Endothelial cell of umbilical vein (primary cell): Measurements from ENCODE around the gene CDC42EP4. TPM values are rescaled to one million over a fixed set of nuclear protein-coding genes. Genes with fewer than 3 reads are reported as not detected.

Source experiments
- BruUV-seq: library from RNA; stranded (reverse); fragments of 400-500 nt; replicated peaks from 2 replicates; lab custom pipeline; 2021; lab: Mats Ljungman, UMichigan
- CTCF ChIA-PET: fragments of 300-600, 350-600 bp; sonication (Branson Sonifier 250); formaldehyde crosslinking; loops from one replicate; lab custom pipeline; 2021; ENCODE audit warnings: antibody characterized with exemption, inconsistent platforms; lab: Charles Lee
- POLR2A ChIA-PET: fragments of 300-600, 350-600 bp; sonication (Branson Sonifier 250); formaldehyde crosslinking; loops from one replicate; lab custom pipeline; 2021; ENCODE audit warnings: antibody characterized with exemption, inconsistent platforms; lab: Charles Lee
- DNase-seq: peaks from one replicate; pipeline ENCODE4 v3.0.0-alpha.2; 2011; ENCODE audit warnings: low read depth, low spot score
- FAIRE-seq: peaks from 2 replicates; lab custom pipeline; 2011; peaks lifted over from hg19 to GRCh38; lab: Jason Lieb, UNC
- H2AFZ ChIP-seq: 2 replicates; pipeline ENCODE4 v1.6.0; 2012; ENCODE audit warnings: low read depth, low read length, control low read depth, inconsistent platforms
- H3K27ac ChIP-seq: 2 replicates; pipeline ENCODE4 v1.5.1; 2011; ENCODE audit warnings: low read depth, mild to moderate bottlenecking, control low read depth, low read length, moderate library complexity; ENCODE audit not compliant: insufficient read depth
- H3K27me3 ChIP-seq, 2 experiments: 2 replicates each; pipeline versions ENCODE4 v1.6.0 to v1.6.1; 2011; ENCODE audit warnings: low read length in 2 of 2, mixed read lengths in 1 of 2; ENCODE audit not compliant: control insufficient read depth in 2 of 2, insufficient read depth in 2 of 2
- H3K36me3 ChIP-seq, 2 experiments: 2 replicates in 1 of 2; 3 replicates in 1 of 2; pipeline ENCODE4 v1.5.1; 2011; ENCODE audit warnings: low read length in 2 of 2, mild to moderate bottlenecking in 1 of 2, moderate library complexity in 1 of 2; ENCODE audit not compliant: control insufficient read depth in 2 of 2, insufficient read depth in 2 of 2; ENCODE audit errors: extremely low read depth in 1 of 2
- H3K4me1 ChIP-seq: 3 replicates; pipeline ENCODE4 v1.5.1; 2011; ENCODE audit warnings: mild to moderate bottlenecking, low read length; ENCODE audit not compliant: control insufficient read depth, insufficient read depth; ENCODE audit errors: extremely low read depth
- H3K4me2 ChIP-seq: 2 replicates; pipeline ENCODE4 v1.6.1; 2011; ENCODE audit warnings: low read length, control low read depth, mixed read lengths; ENCODE audit not compliant: insufficient read depth
- H3K4me3 ChIP-seq, 3 experiments: fragments of 200-600 bp in 1 of 3; sonication (generic), shearing (Covaris generic) in 1 of 3; replicated peaks in 1 of 3; 2 replicates each; pipeline ENCODE4 v1.5.1; 2011 to 2016; ENCODE audit warnings: control low read depth in 3 of 3, low read length in 3 of 3, mild to moderate bottlenecking in 2 of 3, inconsistent platforms in 1 of 3, low read depth in 1 of 3, moderate library complexity in 1 of 3; ENCODE audit not compliant: insufficient read depth in 1 of 3
- H3K79me2 ChIP-seq: 2 replicates; pipeline ENCODE4 v1.6.0; 2012; ENCODE audit warnings: low read length, inconsistent platforms; ENCODE audit not compliant: control insufficient read depth, insufficient read depth
- H3K9ac ChIP-seq: replicated peaks from 2 replicates; pipeline ENCODE3; 2011; ENCODE audit warnings: low read length, control low read depth; ENCODE audit not compliant: insufficient read depth; ENCODE audit errors: extremely low read depth
- H3K9me1 ChIP-seq: replicated peaks from 3 replicates; pipeline ENCODE4 v1.6.0; 2011; ENCODE audit warnings: mild to moderate bottlenecking, low read length; ENCODE audit not compliant: control insufficient read depth, insufficient read depth; ENCODE audit errors: extremely low read depth
- H3K9me3 ChIP-seq: replicated peaks from 2 replicates; pipeline ENCODE4 v1.5.1; 2012; ENCODE audit warnings: low read length, inconsistent platforms; ENCODE audit not compliant: control insufficient read depth, insufficient read depth
- H4K20me1 ChIP-seq: replicated peaks from 2 replicates; pipeline ENCODE3; 2011; ENCODE audit warnings: mild to moderate bottlenecking, low read length; ENCODE audit not compliant: control insufficient read depth, insufficient read depth; ENCODE audit errors: extremely low read depth
- EZH2 ChIP-seq: IDR thresholded peaks from 2 replicates; pipeline ENCODE4 v1.6.1; 2012; ENCODE audit warnings: borderline replicate concordance, low read depth, mild to moderate bottlenecking, moderate library complexity, low read length, inconsistent platforms; ENCODE audit not compliant: severe bottlenecking
- FOS ChIP-seq: IDR thresholded peaks from 2 replicates; pipeline ENCODE4 v1.6.1; 2011; ENCODE audit warnings: mild to moderate bottlenecking, low read length, moderate library complexity, borderline replicate concordance; ENCODE audit not compliant: insufficient read depth
- GATA2 ChIP-seq: IDR thresholded peaks from 2 replicates; pipeline ENCODE4 v1.7.0; 2011; ENCODE audit warnings: low read depth, mild to moderate bottlenecking, moderate library complexity, mixed read lengths, low read length; ENCODE audit not compliant: insufficient read length, insufficient read depth
- JUN ChIP-seq: IDR thresholded peaks from 2 replicates; pipeline ENCODE4 v1.6.1; 2011; ENCODE audit warnings: borderline replicate concordance, low read depth; ENCODE audit not compliant: insufficient read length, insufficient read depth
- MYC ChIP-seq: IDR thresholded peaks from one replicate; pipeline ENCODE4 v1.6.1; 2011; ENCODE audit warnings: mild to moderate bottlenecking, low read depth, low read length
- POLR2A ChIP-seq: IDR thresholded peaks from 2 replicates; pipeline ENCODE4 v1.6.1; 2012; ENCODE audit warnings: low read depth, mild to moderate bottlenecking, control low read depth, low read length
- POLR2AphosphoS5 ChIP-seq: IDR thresholded peaks from 2 replicates; pipeline ENCODE4 v1.6.1; 2012; ENCODE audit warnings: low read depth, mild to moderate bottlenecking, control low read depth, low read length, moderate library complexity; ENCODE audit not compliant: insufficient read depth
- dilution Hi-C: fragments of 300-500 bp; cut with MboI; formaldehyde crosslinking; loops from one replicate; pipeline ENCODE4 v1.15.0; 2019; ENCODE audit warnings: low sequenced_read_pairs; ENCODE audit not compliant: extremely low pct_ligation_motif_present
- intact Hi-C: fragments of 100-400 bp; cut with micrococcal nuclease; formaldehyde crosslinking; loops from one replicate; pipeline ENCODE4 v1.10.0; 2022
- polyA plus RNA-seq, 4 experiments: library from polyadenylated mRNA; depleted of rRNA in 3 of 4; stranded (reverse) in 3 of 4; unstranded in 1 of 4; fragments of >200 nt; gene quantifications; 2 replicates each; pipeline versions ENCODE4 v1.2.1 to v1.2.3, GENCODE V29; 2011 to 2012; ENCODE audit warnings: missing spikeins in 1 of 4
- total RNA-seq: library from RNA; stranded (reverse); gene quantifications from 2 replicates; pipeline ENCODE4 v1.2.3, GENCODE V29; 2021
- TF ChIP-seq, protein P1 (sequence below), 2 donors: IDR thresholded peaks; 1 replicate in 1 of 2; 2 replicates in 1 of 2; pipeline ENCODE4 v1.5.1; 2011; ENCODE audit warnings: low read length in 2 of 2, mild to moderate bottlenecking in 2 of 2, moderate library complexity in 2 of 2, control low read depth in 1 of 2, inconsistent platforms in 1 of 2, low read depth in 1 of 2; ENCODE audit not compliant: insufficient read depth in 1 of 2; ENCODE audit errors: extremely low read depth in 1 of 2
- TF ChIP-seq, protein P2 (sequence below): IDR thresholded peaks from 2 replicates; pipeline ENCODE4 v1.6.1; 2011; ENCODE audit not compliant: insufficient read depth, insufficient read length

Gene CDC42EP4
- total and polyA plus RNA-seq, 2 donors (not counting 3 experiments of a cell fraction or from before 2014, with no cell fraction given): 11.4 to 19.6 TPM

DNA sequence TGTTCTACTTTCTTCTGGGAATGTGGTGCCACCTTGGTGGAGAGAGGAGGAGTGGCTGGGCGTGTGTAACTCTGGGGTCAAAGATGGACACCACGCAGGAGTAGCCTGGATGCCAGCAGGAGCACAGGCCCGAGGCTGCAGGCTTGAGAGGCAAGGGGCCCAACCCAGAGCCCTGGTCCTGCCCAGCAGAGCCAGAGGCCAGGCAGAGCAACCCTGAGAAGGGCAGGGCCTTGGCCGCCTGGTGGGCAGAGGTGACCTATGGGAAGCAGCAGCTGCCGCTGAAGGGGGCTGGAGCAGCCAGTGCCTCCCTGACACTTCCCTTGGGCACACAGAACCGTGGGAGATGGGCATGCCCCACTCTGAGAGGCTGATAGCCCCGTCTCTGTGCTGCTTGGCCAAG, 32.1 kb downstream of the CDC42EP4 start:
- H3K9me3 ChIP-seq: no peaks in the 10 kb centered on the region
- intact Hi-C loops: no loop called here
- CTCF ChIA-PET: interaction anchor here (2.6 kb wide), 1 partner anchor 90 kb away, joined by 16 read pairs; no protein-coding TSS in a partner anchor

More for the DNA sequence above, 32.1 kb downstream of the CDC42EP4 start:
- no peaks in the 10 kb centered on the region for H3K9me1 ChIP-seq
- H3K4me3 ChIP-seq: no peak overlapping the region
- no peaks in the 10 kb centered on the region for H3K4me1 ChIP-seq
- no peak for DNase-seq
- no peak for FAIRE-seq
- H3K27ac ChIP-seq: no peak overlapping the region
- no peak overlapping the region for H3K9ac ChIP-seq
- H3K27me3 ChIP-seq: no peaks in the 10 kb centered on the region
- H3K36me3 ChIP-seq: no peaks in the 10 kb centered on the region
- H4K20me1 ChIP-seq: no peaks in the 10 kb centered on the region
- no peak for TF ChIP-seq JUN
- no peak for TF ChIP-seq EZH2
- no peak for TF ChIP-seq POLR2A
- TF ChIP-seq, protein P1, sequence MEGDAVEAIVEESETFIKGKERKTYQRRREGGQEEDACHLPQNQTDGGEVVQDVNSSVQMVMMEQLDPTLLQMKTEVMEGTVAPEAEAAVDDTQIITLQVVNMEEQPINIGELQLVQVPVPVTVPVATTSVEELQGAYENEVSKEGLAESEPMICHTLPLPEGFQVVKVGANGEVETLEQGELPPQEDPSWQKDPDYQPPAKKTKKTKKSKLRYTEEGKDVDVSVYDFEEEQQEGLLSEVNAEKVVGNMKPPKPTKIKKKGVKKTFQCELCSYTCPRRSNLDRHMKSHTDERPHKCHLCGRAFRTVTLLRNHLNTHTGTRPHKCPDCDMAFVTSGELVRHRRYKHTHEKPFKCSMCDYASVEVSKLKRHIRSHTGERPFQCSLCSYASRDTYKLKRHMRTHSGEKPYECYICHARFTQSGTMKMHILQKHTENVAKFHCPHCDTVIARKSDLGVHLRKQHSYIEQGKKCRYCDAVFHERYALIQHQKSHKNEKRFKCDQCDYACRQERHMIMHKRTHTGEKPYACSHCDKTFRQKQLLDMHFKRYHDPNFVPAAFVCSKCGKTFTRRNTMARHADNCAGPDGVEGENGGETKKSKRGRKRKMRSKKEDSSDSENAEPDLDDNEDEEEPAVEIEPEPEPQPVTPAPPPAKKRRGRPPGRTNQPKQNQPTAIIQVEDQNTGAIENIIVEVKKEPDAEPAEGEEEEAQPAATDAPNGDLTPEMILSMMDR (IDR thresholded peaks at IDR 0.05; ENCODE audit: extremely low read depth in 1 of 2, insufficient read depth in 1 of 2, low read depth in 1 of 2, low read length in 2 of 2): no peak
- no peak for TF ChIP-seq GATA2
- TF ChIP-seq MYC: no peak
- TF ChIP-seq, protein P2, sequence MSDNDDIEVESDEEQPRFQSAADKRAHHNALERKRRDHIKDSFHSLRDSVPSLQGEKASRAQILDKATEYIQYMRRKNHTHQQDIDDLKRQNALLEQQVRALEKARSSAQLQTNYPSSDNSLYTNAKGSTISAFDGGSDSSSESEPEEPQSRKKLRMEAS: no peak
- no peak for TF ChIP-seq FOS
- TF ChIP-seq POLR2AphosphoS5: no peak
- dilution Hi-C loops: no loop called here
- H2AFZ ChIP-seq: no peak overlapping the region
- no peaks in the 10 kb centered on the region for H3K79me2 ChIP-seq
- no TSS peak for BruUV-seq
- POLR2A ChIA-PET: no interaction called here
- no peak overlapping the region for H3K4me2 ChIP-seq
